Measurements from ENCODE around the gene FBXO22. TPM values are rescaled to one million over a fixed set of nuclear protein-coding genes. Genes with fewer than 3 reads are reported as not detected.

The FBXO22 gene
- total RNA-seq, 1 donor from 2014 or later: 43.6 TPM

DNA sequence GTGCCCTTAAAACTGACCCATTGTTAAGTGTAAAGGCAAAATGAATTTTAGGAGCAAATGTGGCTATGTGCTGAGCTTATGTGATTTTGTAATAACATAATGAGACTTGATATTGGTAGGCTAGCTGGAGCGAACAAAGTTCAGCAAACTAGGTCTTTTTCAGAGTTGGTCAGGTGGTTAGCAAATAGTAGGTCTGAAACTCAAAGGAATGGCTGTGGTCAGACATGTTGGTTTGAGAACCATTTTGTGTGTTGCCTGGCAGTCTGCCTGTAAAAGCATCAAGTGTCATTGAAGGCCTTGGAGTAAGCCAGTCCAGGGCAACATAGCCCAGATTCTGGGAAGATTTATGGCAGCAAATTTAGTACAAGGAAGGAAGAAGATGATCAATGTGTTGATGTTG is 16.4 kb downstream of the FBXO22 start:
- Mint-ChIP-seq H3K9me3 (ENCODE audit: low read depth) (no peaks in the 10 kb centered on the region), H3K36me3 (ENCODE audit: insufficient read depth) (peaks cover 22% of the 10 kb centered on the region), H3K27ac (no peak overlapping the region), H3K27me3 (no peaks in the 10 kb centered on the region), H3K4me3 (ENCODE audit: low read depth) (no peak overlapping the region), H3K4me1 (ENCODE audit: low read depth) (peaks cover 36% of the 10 kb centered on the region)
- no peak for DNase-seq (ENCODE audit: low spot score, unreplicated experiment)
- TF ChIP-seq, protein P1, sequence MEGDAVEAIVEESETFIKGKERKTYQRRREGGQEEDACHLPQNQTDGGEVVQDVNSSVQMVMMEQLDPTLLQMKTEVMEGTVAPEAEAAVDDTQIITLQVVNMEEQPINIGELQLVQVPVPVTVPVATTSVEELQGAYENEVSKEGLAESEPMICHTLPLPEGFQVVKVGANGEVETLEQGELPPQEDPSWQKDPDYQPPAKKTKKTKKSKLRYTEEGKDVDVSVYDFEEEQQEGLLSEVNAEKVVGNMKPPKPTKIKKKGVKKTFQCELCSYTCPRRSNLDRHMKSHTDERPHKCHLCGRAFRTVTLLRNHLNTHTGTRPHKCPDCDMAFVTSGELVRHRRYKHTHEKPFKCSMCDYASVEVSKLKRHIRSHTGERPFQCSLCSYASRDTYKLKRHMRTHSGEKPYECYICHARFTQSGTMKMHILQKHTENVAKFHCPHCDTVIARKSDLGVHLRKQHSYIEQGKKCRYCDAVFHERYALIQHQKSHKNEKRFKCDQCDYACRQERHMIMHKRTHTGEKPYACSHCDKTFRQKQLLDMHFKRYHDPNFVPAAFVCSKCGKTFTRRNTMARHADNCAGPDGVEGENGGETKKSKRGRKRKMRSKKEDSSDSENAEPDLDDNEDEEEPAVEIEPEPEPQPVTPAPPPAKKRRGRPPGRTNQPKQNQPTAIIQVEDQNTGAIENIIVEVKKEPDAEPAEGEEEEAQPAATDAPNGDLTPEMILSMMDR (IDR thresholded peaks at IDR 0.05; ENCODE audit: unreplicated experiment): no peak

DNA sequence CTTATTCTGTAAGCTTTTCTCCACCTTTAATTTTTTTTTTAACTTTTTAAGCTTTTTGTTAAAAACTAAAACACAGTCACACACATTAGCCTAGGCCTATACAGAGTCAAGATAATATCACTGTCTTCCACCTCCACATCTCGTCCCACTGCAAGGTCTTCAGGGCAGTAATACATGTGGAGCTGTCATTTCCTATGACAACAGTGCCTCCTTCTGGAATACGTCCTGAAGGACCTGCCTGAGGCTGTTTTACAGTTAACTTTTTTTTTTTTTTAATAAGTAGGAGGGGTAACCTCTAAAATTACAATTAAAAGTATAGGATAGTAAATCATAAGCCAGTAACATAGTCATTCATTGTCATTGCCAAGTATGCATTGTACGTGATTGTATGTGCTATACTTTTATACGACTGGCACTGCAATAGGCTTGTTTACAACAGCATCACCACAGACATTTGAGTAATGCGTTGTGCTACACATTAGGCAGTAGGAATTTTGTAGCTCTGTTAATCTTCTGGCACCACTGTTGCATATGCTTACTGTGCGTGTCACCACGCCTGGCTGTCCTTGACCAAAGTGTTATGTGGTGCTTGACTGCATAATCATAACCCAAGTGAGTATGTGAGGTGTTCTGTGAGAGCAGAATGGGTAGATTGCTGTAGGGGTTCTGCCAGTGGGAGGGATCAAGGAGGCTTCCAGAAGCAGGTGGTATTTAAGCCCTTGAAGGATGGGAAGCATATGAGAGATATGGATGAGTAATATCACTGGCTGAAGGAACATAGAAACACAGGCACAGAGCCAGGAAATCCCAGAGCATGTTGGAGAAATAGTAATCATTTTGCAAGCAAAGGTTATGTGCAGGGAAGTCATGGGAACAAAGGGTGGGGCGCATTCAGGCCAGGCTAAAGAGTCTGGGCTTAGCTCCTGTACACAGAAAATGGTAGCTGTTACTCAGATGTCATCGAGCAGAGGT is 18.3 kb downstream of the FBXO22 start:
- Mint-ChIP-seq H3K27me3 (no peaks in the 10 kb centered on the region), H3K4me1 (ENCODE audit: low read depth) (peaks cover 34% of the 10 kb centered on the region), H3K9me3 (ENCODE audit: low read depth) (no peaks in the 10 kb centered on the region), H3K27ac (no peak overlapping the region), H3K4me3 (ENCODE audit: low read depth) (no peak overlapping the region), H3K36me3 (ENCODE audit: insufficient read depth) (peaks cover 25% of the 10 kb centered on the region)
- no peak for DNase-seq (ENCODE audit: low spot score, unreplicated experiment)
- TF ChIP-seq, protein P1 (IDR thresholded peaks at IDR 0.05; ENCODE audit: unreplicated experiment): peak; percentile 60

DNA sequence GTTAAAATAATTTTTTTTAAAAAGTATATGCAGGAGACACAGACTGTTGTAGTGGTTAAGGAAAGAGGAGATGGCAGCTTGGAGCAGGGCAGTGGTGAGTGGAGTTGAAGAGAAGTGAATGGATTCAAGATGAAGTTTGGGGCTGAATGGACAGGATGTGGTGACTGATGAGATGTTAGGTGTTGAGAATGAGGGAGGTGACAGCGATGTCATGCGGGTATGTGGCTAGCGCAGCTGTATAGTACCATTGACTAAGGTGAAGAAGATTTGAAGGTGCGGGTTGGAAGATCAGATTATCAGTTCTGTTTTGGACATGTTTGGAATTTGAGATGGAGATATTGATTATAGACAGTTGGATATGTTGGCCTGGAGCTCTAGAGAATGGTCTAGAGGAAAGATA is 20.1 kb downstream of the FBXO22 start:
- TF ChIP-seq, protein P1 (IDR thresholded peaks at IDR 0.05; ENCODE audit: unreplicated experiment): no peak
- Mint-ChIP-seq H3K4me1 (ENCODE audit: low read depth) (peaks cover 18% of the 10 kb centered on the region), H3K4me3 (ENCODE audit: low read depth) (no peak overlapping the region), H3K27ac (no peak overlapping the region), H3K27me3 (no peaks in the 10 kb centered on the region), H3K9me3 (ENCODE audit: low read depth) (no peaks in the 10 kb centered on the region), H3K36me3 (ENCODE audit: insufficient read depth) (peaks cover 16% of the 10 kb centered on the region)
- DNase-seq (ENCODE audit: low spot score, unreplicated experiment): no peak

DNA sequence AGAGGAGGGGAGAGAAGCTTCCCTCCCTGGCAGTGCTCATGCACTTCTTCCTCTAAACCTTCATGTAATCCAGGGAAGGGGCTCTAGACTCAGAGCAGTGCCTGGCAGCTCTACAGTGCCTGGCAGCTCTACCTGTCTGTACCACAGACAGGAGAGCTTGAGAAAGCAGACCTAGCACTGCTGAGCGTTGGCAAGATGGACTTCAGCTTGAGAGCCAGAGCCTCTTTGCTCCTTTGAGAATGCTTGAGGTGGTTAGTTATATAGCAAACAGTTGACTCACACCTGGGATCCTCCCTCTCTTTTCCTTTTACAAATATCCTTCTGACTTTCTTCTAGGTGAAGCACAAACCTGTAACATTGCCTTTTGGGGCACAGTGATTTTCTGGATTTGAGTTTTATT is 20.9 kb downstream of the FBXO22 start:
- Mint-ChIP-seq H3K4me3 (ENCODE audit: low read depth) (no peak overlapping the region), H3K4me1 (ENCODE audit: low read depth) (peaks cover 18% of the 10 kb centered on the region), H3K36me3 (ENCODE audit: insufficient read depth) (peaks cover 14% of the 10 kb centered on the region), H3K9me3 (ENCODE audit: low read depth) (no peaks in the 10 kb centered on the region), H3K27ac (no peak overlapping the region), H3K27me3 (no peaks in the 10 kb centered on the region)
- DNase-seq (ENCODE audit: low spot score, unreplicated experiment): no peak
- TF ChIP-seq, protein P1 (IDR thresholded peaks at IDR 0.05; ENCODE audit: unreplicated experiment): no peak

DNA sequence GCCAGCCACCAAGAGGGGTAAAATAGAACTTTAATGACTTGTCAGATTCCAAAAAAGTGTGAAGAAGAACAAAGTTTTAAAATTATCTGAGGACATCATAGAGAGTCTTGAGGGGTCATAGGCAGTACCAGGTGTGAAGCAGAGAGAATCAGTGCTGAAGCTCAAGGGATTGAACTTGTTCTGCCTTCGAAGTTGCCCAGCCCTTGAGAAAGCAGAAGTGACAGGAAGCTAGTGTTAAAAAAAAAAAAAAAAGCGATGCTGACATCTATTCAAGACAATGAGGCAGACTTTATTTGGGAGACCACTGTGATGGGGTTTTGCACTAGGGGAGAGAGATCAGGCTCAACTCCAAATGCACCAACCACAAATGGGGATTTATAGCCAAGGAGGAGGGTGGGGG is 21.8 kb downstream of the FBXO22 start:
- H3K4me1 Mint-ChIP-seq (ENCODE audit: low read depth): peaks cover 18% of the 10 kb centered on the region
- H3K36me3 Mint-ChIP-seq (ENCODE audit: insufficient read depth): peaks cover 11% of the 10 kb centered on the region
- no peaks in the 10 kb centered on the region for H3K27me3 Mint-ChIP-seq
- DNase-seq (ENCODE audit: low spot score, unreplicated experiment): no peak
- TF ChIP-seq, protein P1 (IDR thresholded peaks at IDR 0.05; ENCODE audit: unreplicated experiment): no peak
- no peak overlapping the region for H3K27ac Mint-ChIP-seq
- no peak overlapping the region for H3K4me3 Mint-ChIP-seq (ENCODE audit: low read depth)
- no peaks in the 10 kb centered on the region for H3K9me3 Mint-ChIP-seq (ENCODE audit: low read depth)
